WTC11 (cell line): ENCODE measurements around the gene GSC2. TPM values are rescaled to one million over a fixed set of nuclear protein-coding genes. Genes with fewer than 3 reads are reported as not detected.

Experiments used
- ATAC-seq: fragments of 200-7000 bp; cut with Tn5 transposase; 2 replicates; pipeline ENCODE4 v1.10.0; 2021; ENCODE audit warnings: mild to moderate bottlenecking, moderate library complexity
- CTCF ChIA-PET: fragments of 300-600 bp; sonication (Branson Sonifier 250); formaldehyde crosslinking; loops from one replicate; lab custom pipeline; 2021; ENCODE audit warnings: antibody characterized with exemption; lab: Charles Lee
- POLR2A ChIA-PET: fragments of 350-600 bp; sonication (Branson Sonifier 250); formaldehyde crosslinking; loops from one replicate; lab custom pipeline; 2021; ENCODE audit warnings: antibody characterized with exemption; lab: Charles Lee
- DNase-seq: peaks from one replicate; pipeline ENCODE4 v3.0.0; 2021; ENCODE audit warnings: low spot score
- H3K27ac Mint-ChIP-seq: 2 replicates; pipeline ENCODE4 v1.8.0; 2021; ENCODE audit warnings: mixed read lengths
- H3K27me3 Mint-ChIP-seq: 2 replicates; pipeline ENCODE4 v1.8.0; 2021; ENCODE audit warnings: low read depth, mild to moderate bottlenecking, moderate library complexity, mixed read lengths
- H3K36me3 Mint-ChIP-seq: 2 replicates; pipeline ENCODE4 v1.8.0; 2021; ENCODE audit warnings: mixed read lengths
- H3K4me1 Mint-ChIP-seq: 2 replicates; pipeline ENCODE4 v1.8.0; 2022; ENCODE audit warnings: mixed read lengths
- H3K4me3 Mint-ChIP-seq: 2 replicates; pipeline ENCODE4 v1.8.0; 2021; ENCODE audit warnings: mild to moderate bottlenecking, moderate library complexity, mixed read lengths
- H3K9me3 Mint-ChIP-seq: 2 replicates; pipeline ENCODE4 v1.8.0; 2021; ENCODE audit warnings: mixed read lengths
- ATF2 ChIP-seq: sonication (generic); formaldehyde crosslinking; IDR thresholded peaks from 2 replicates; pipeline ENCODE4 v1.8.1; 2022; ENCODE audit warnings: low read depth, missing genetic modification reagents, borderline replicate concordance
- ATF6 ChIP-seq: sonication (generic); formaldehyde crosslinking; IDR thresholded peaks from 2 replicates; pipeline ENCODE4 v1.8.1; 2023; ENCODE audit warnings: mild to moderate bottlenecking, missing genetic modification reagents
- CREB1 ChIP-seq: sonication (generic); formaldehyde crosslinking; IDR thresholded peaks from 2 replicates; pipeline ENCODE4 v1.8.0; 2023; ENCODE audit warnings: mild to moderate bottlenecking, missing genetic modification reagents
- CTCF ChIP-seq: fragments of 200-600 bp; IDR thresholded peaks from 2 replicates; pipeline ENCODE4 v1.8.0; 2022; ENCODE audit warnings: antibody characterized with exemption
- HMGXB4 ChIP-seq: sonication (generic); formaldehyde crosslinking; IDR thresholded peaks from 2 replicates; pipeline ENCODE4 v1.8.1; 2023; ENCODE audit warnings: mild to moderate bottlenecking, moderate library complexity, missing genetic modification reagents
- KAT7 ChIP-seq: sonication (generic); formaldehyde crosslinking; IDR thresholded peaks from 2 replicates; pipeline ENCODE4 v1.8.1; 2023; ENCODE audit warnings: missing genetic modification reagents, mild to moderate bottlenecking, borderline replicate concordance
- MLX ChIP-seq: sonication (generic); formaldehyde crosslinking; IDR thresholded peaks from 2 replicates; pipeline ENCODE4 v1.8.1; 2023; ENCODE audit warnings: mild to moderate bottlenecking, missing genetic modification reagents, moderate library complexity
- MYBL2 ChIP-seq: sonication (generic); formaldehyde crosslinking; IDR thresholded peaks from 2 replicates; pipeline ENCODE4 v1.8.1; 2023; ENCODE audit warnings: mild to moderate bottlenecking, moderate library complexity, missing genetic modification reagents
- NR2C2 ChIP-seq: sonication (generic); formaldehyde crosslinking; IDR thresholded peaks from 2 replicates; pipeline ENCODE4 v1.8.0; 2022; ENCODE audit warnings: mild to moderate bottlenecking, missing genetic modification reagents
- SMAD3 ChIP-seq: sonication (generic); formaldehyde crosslinking; IDR thresholded peaks from 2 replicates; pipeline ENCODE4 v1.8.0; 2022; ENCODE audit warnings: missing genetic modification reagents, mild to moderate bottlenecking, borderline replicate concordance
- TCF7 ChIP-seq: sonication (generic); formaldehyde crosslinking; IDR thresholded peaks from 2 replicates; pipeline ENCODE4 v1.8.0; 2022; ENCODE audit warnings: mild to moderate bottlenecking, low read depth, missing genetic modification reagents, moderate library complexity
- ZNF121 ChIP-seq: sonication (generic); formaldehyde crosslinking; IDR thresholded peaks from 2 replicates; pipeline ENCODE4 v1.8.0; 2023; ENCODE audit warnings: missing genetic modification reagents
- total RNA-seq: library from RNA; stranded (reverse); gene quantifications from 3 replicates; pipeline ENCODE4 v1.2.3, GENCODE V29; 2021
- TF ChIP-seq, protein P1 (sequence below): sonication (generic); formaldehyde crosslinking; IDR thresholded peaks from 2 replicates; pipeline ENCODE4 v1.8.1; 2023; ENCODE audit warnings: mild to moderate bottlenecking, missing genetic modification reagents, moderate library complexity
- TF ChIP-seq, protein P2 (sequence below): sonication (generic); formaldehyde crosslinking; IDR thresholded peaks from 2 replicates; pipeline ENCODE4 v1.8.0; 2023; ENCODE audit warnings: mild to moderate bottlenecking, missing genetic modification reagents
- TF ChIP-seq, protein P3 (sequence below): fragments of 250-450 bp; sonication (Bioruptor Pico); IDR thresholded peaks from 2 replicates; pipeline ENCODE4 v1.9.0; 2021; ENCODE audit warnings: mild to moderate bottlenecking
- TF ChIP-seq, protein P4 (sequence below): sonication (generic); formaldehyde crosslinking; IDR thresholded peaks from 2 replicates; pipeline ENCODE4 v1.8.1; 2022; ENCODE audit warnings: mild to moderate bottlenecking, missing genetic modification reagents, moderate library complexity, borderline replicate concordance
- TF ChIP-seq, protein P5 (sequence below): sonication (generic); formaldehyde crosslinking; IDR thresholded peaks from 2 replicates; pipeline ENCODE4 v1.8.0; 2022; ENCODE audit warnings: mild to moderate bottlenecking, missing genetic modification reagents

GSC2 gene
- total RNA-seq, 1 experiment from 2014 or later = 0.68 TPM

DNA sequence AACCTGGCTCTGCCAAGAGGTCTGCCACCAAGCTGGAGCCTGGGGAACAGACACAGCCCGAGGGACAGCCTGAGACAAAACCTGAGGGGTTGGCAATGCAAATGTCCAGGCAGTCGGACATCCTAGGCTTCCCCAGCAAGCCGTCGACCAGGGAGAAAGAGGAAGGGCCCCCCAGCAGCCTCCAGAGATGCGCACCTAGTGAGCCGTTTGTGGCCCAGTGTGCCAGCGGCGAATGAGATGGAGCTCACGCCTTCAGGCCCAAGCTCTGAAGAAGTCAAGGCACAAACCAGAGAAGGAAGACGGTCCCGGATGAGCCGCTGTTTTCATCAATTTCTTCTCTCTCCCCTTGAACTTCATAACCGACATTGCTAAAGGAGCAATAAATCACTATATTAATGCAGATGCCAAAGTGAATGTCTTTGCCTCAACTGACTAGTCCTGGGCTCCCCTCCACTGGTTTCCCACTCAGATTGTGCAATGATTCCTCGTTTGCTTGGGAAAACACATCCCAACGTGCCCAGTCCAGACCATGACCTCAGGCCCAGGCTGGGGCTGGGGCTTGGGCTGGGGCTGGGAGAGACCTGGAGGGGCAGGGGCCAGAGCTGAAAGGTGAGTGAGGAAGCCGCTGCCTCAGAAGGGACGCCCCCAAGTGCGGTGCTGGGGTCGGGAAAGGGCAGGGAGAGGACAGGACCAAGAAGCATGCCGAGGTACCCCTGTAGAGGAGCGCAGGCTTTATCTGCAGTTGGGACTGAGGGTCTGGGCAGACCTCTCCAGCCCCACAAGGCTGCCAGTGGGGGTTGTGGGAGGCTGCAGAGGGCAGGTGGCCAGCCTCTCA lies 24.4 kb downstream of the GSC2 start (continued):
- TF ChIP-seq HMGXB4 = no peak

- no peaks in the 10 kb centered on the region; the same call in 1 of the 2 replicates for H3K27me3 Mint-ChIP-seq
- ChIA-PET POLR2A (no interaction called here), CTCF (no interaction called here)
- DNase-seq = no peak
- no peaks in the 10 kb centered on the region for H3K9me3 Mint-ChIP-seq
- H3K4me3 Mint-ChIP-seq = no peak overlapping the region
- H3K27ac Mint-ChIP-seq = no peak overlapping the region
- H3K36me3 Mint-ChIP-seq = no peaks in the 10 kb centered on the region
- peaks cover 23% of the 10 kb centered on the region for H3K4me1 Mint-ChIP-seq
- TF ChIP-seq SMAD3 (CRISPR knock-in tag) = no peak
- no peak for TF ChIP-seq MYBL2 (CRISPR knock-in tag)
- TF ChIP-seq, protein P1, sequence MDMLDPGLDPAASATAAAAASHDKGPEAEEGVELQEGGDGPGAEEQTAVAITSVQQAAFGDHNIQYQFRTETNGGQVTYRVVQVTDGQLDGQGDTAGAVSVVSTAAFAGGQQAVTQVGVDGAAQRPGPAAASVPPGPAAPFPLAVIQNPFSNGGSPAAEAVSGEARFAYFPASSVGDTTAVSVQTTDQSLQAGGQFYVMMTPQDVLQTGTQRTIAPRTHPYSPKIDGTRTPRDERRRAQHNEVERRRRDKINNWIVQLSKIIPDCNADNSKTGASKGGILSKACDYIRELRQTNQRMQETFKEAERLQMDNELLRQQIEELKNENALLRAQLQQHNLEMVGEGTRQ (CRISPR knock-in tag) = no peak
- TF ChIP-seq ZNF121 = no peak
- TF ChIP-seq, protein P2, sequence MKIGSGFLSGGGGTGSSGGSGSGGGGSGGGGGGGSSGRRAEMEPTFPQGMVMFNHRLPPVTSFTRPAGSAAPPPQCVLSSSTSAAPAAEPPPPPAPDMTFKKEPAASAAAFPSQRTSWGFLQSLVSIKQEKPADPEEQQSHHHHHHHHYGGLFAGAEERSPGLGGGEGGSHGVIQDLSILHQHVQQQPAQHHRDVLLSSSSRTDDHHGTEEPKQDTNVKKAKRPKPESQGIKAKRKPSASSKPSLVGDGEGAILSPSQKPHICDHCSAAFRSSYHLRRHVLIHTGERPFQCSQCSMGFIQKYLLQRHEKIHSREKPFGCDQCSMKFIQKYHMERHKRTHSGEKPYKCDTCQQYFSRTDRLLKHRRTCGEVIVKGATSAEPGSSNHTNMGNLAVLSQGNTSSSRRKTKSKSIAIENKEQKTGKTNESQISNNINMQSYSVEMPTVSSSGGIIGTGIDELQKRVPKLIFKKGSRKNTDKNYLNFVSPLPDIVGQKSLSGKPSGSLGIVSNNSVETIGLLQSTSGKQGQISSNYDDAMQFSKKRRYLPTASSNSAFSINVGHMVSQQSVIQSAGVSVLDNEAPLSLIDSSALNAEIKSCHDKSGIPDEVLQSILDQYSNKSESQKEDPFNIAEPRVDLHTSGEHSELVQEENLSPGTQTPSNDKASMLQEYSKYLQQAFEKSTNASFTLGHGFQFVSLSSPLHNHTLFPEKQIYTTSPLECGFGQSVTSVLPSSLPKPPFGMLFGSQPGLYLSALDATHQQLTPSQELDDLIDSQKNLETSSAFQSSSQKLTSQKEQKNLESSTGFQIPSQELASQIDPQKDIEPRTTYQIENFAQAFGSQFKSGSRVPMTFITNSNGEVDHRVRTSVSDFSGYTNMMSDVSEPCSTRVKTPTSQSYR = no peak
- no peak for TF ChIP-seq CTCF
- TF ChIP-seq, protein P3, sequence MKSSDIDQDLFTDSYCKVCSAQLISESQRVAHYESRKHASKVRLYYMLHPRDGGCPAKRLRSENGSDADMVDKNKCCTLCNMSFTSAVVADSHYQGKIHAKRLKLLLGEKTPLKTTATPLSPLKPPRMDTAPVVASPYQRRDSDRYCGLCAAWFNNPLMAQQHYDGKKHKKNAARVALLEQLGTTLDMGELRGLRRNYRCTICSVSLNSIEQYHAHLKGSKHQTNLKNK (CRISPR knock-in tag) = no peak
- no peak for TF ChIP-seq TCF7 (CRISPR knock-in tag)
- TF ChIP-seq, protein P4, sequence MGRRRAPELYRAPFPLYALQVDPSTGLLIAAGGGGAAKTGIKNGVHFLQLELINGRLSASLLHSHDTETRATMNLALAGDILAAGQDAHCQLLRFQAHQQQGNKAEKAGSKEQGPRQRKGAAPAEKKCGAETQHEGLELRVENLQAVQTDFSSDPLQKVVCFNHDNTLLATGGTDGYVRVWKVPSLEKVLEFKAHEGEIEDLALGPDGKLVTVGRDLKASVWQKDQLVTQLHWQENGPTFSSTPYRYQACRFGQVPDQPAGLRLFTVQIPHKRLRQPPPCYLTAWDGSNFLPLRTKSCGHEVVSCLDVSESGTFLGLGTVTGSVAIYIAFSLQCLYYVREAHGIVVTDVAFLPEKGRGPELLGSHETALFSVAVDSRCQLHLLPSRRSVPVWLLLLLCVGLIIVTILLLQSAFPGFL (CRISPR knock-in tag) = no peak
- TF ChIP-seq NR2C2 = no peak
- TF ChIP-seq ATF6 (CRISPR knock-in tag) = no peak
- TF ChIP-seq ATF2 (CRISPR knock-in tag) = no peak
- no peak for TF ChIP-seq MLX (CRISPR knock-in tag)
- no peak for TF ChIP-seq CREB1 (CRISPR knock-in tag)
- TF ChIP-seq, protein P5, sequence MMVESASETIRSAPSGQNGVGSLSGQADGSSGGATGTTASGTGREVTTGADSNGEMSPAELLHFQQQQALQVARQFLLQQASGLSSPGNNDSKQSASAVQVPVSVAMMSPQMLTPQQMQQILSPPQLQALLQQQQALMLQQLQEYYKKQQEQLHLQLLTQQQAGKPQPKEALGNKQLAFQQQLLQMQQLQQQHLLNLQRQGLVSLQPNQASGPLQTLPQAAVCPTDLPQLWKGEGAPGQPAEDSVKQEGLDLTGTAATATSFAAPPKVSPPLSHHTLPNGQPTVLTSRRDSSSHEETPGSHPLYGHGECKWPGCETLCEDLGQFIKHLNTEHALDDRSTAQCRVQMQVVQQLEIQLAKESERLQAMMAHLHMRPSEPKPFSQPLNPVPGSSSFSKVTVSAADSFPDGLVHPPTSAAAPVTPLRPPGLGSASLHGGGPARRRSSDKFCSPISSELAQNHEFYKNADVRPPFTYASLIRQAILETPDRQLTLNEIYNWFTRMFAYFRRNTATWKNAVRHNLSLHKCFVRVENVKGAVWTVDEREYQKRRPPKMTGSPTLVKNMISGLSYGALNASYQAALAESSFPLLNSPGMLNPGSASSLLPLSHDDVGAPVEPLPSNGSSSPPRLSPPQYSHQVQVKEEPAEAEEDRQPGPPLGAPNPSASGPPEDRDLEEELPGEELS (CRISPR knock-in tag) = no peak
- TF ChIP-seq KAT7 = no peak
- TF ChIP-seq, all 79 proteins: peak for 0
- ATAC-seq = no peak
Measured at GRCh38 chr22:19125011-19125410, 25.1 kb downstream of the GSC2 start.
